ENCODE results near the gene NOVA2. TPM values are rescaled to one million over a fixed set of nuclear protein-coding genes. Genes with fewer than 3 reads are reported as not detected.

Gene NOVA2
- polyA plus RNA-seq, 2 of the 4 experiments (the other 2 are of a cell fraction) = 0.06 to 0.30 TPM

DNA sequence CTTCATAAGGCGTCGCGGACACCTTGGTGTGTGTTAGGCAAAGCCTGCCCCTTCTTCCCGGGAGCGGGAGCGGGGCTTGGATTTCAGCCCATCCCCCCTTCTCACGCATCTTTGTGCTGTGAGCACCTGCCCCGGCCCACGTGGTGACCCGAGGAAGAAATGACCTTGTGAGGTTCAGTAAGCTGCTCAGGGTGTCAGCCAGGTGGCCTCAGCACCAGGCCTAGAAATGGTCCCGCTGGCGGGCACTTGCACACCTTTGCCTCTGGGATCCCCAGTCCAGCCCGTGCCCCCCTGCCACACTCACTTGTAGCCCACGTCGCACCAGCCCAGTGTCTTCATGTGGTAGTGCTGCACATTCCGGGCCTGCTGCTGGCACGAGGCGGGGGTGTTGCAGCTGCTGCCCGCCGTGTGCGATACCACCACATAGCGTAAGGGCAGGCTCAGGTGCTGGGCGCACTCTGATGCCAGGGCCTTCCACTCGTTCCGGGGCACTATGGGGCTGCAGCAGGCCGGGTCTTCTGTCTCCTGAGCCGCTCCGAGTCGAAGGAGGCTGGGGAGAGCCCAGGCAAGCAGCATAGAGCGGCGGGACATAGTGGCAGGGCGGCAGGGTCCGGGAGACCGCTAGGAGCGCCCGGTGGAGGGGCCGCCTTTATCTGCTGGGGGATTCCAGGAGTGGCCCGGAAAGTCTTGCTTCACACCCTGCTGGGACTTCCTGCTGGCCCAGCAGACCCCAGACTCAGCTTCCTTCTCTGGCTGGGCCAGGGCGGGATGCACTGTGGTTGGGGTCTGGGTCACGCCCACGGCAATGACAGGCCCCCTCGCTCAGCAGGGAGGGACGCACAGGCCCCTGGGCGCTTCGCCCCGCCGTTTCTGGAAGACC lies 49.0 kb upstream of the NOVA2 start, which contains the start of gene PGLYRP1:
Gene PGLYRP1 (minus strand): TSS at position 623 of the 880 bp plus-strand sequence. CDS start 32 bp downstream, at position 591.
- Histone ChIP-seq H3K9me3 (no peaks in the 10 kb centered on the region), H3K4me3 (no peak within 1 kb of the TSS), H3K27ac (no peak within 1 kb of the TSS), H3K4me1 (no peaks in the 10 kb centered on the region; the same call in 2 of the 3 replicates), H3K4me2 (no peak within 1 kb of the TSS)
- no peak for DNase-seq (ENCODE audit: low read depth in 1 of 2, low spot score in 1 of 2)
- TF ChIP-seq, protein P1, sequence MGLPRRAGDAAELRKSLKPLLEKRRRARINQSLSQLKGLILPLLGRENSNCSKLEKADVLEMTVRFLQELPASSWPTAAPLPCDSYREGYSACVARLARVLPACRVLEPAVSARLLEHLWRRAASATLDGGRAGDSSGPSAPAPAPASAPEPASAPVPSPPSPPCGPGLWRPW (IDR thresholded peaks at IDR 0.05) = no peak
- TF ChIP-seq, protein P2, sequence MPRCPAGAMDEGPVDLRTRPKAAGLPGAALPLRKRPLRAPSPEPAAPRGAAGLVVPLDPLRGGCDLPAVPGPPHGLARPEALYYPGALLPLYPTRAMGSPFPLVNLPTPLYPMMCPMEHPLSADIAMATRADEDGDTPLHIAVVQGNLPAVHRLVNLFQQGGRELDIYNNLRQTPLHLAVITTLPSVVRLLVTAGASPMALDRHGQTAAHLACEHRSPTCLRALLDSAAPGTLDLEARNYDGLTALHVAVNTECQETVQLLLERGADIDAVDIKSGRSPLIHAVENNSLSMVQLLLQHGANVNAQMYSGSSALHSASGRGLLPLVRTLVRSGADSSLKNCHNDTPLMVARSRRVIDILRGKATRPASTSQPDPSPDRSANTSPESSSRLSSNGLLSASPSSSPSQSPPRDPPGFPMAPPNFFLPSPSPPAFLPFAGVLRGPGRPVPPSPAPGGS (IDR thresholded peaks at IDR 0.05) = no peak
- TF ChIP-seq FOSB (CRISPR knock-in tag; IDR thresholded peaks at IDR 0.05) (no peak), MAZ (IDR thresholded peaks at IDR 0.05; ENCODE audit: borderline replicate concordance, low read depth, low read length) (no peak), RARB (CRISPR knock-in tag; IDR thresholded peaks at IDR 0.05) (no peak), ZC3H11A (IDR thresholded peaks at IDR 0.05) (no peak), POLR2AphosphoS2 (conservative IDR thresholded peaks at IDR 0.05; ENCODE audit: low read length) (no peak), NR3C1 (IDR thresholded peaks at IDR 0.05) (no peak), SREBF2 (IDR thresholded peaks at IDR 0.05) (no peak), ESRRA (IDR thresholded peaks at IDR 0.05; ENCODE audit: borderline replicate concordance, low read length) (no peak)
- CTCF ChIA-PET = interaction anchor here (1.3 to 23.2 kb wide), 6 partner anchors 11 to 241 kb away, joined by 4 to 1009 read pairs (median 26); no protein-coding TSS in a partner anchor
- FAIRE-seq = no peak
- 90% methylated on average over 41 of the region's 47 CpGs for WGBS (ENCODE audit: missing lambda C conversion rate)
- POLR2A ChIA-PET = no interaction called here
- no peak for ATAC-seq

DNA sequence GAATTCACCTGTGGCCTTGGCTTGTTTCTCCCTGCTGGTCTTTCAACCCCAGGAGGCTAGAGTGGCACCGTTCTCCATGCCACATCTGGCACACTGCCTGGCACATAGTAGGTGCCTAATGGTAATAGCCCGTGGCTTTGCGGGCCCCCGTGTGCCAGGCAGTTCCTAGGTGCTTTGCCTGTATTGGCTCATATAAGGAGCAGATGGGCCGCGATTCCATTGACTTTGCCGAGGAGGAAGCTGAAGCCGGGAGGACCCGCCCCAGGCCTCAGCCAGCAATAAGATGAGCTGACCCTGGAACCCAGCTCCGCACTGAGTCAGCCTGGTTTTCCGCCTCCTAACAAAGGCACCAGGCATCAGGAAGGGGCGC lies 48.4 kb upstream of the NOVA2 start:
- ChIA-PET CTCF (interaction anchor here (1.1 to 23.2 kb wide), 8 partner anchors 11 to 242 kb away, joined by 3 to 1009 read pairs (median 7); no protein-coding TSS in a partner anchor), POLR2A (no interaction called here)
- Histone ChIP-seq H3K4me3 (no peak overlapping the region), H3K9me3 (no peaks in the 10 kb centered on the region), H3K27ac (no peak overlapping the region), H3K4me2 (no peak overlapping the region), H3K4me1 (peaks cover 2% of the 10 kb centered on the region; the same call in 2 of the 3 replicates)
- TF ChIP-seq, protein P3, sequence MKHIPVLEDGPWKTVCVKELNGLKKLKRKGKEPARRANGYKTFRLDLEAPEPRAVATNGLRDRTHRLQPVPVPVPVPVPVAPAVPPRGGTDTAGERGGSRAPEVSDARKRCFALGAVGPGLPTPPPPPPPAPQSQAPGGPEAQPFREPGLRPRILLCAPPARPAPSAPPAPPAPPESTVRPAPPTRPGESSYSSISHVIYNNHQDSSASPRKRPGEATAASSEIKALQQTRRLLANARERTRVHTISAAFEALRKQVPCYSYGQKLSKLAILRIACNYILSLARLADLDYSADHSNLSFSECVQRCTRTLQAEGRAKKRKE (CRISPR knock-in tag; IDR thresholded peaks at IDR 0.05; ENCODE audit: low read depth) = no peak
- TF ChIP-seq FOSL2 (IDR thresholded peaks at IDR 0.05) = no peak
- no peak for TF ChIP-seq FOSL2 (CRISPR knock-in tag; IDR thresholded peaks at IDR 0.05)
- TF ChIP-seq, protein P4, sequence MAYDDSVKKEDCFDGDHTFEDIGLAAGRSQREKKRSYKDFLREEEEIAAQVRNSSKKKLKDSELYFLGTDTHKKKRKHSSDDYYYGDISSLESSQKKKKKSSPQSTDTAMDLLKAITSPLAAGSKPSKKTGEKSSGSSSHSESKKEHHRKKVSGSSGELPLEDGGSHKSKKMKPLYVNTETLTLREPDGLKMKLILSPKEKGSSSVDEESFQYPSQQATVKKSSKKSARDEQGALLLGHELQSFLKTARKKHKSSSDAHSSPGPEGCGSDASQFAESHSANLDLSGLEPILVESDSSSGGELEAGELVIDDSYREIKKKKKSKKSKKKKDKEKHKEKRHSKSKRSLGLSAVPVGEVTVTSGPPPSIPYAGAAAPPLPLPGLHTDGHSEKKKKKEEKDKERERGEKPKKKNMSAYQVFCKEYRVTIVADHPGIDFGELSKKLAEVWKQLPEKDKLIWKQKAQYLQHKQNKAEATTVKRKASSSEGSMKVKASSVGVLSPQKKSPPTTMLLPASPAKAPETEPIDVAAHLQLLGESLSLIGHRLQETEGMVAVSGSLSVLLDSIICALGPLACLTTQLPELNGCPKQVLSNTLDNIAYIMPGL (CRISPR knock-in tag; IDR thresholded peaks at IDR 0.05; ENCODE audit: borderline replicate concordance) = no peak
- no peak for TF ChIP-seq JUNB (IDR thresholded peaks at IDR 0.05)
- TF ChIP-seq, protein P5, sequence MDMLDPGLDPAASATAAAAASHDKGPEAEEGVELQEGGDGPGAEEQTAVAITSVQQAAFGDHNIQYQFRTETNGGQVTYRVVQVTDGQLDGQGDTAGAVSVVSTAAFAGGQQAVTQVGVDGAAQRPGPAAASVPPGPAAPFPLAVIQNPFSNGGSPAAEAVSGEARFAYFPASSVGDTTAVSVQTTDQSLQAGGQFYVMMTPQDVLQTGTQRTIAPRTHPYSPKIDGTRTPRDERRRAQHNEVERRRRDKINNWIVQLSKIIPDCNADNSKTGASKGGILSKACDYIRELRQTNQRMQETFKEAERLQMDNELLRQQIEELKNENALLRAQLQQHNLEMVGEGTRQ (IDR thresholded peaks at IDR 0.05) = no peak
- no peak for TF ChIP-seq CHD4 (IDR thresholded peaks at IDR 0.05; ENCODE audit: borderline replicate concordance)
- no peak for FAIRE-seq
- 97% methylated on average over 12 of the region's 12 CpGs for WGBS (ENCODE audit: missing lambda C conversion rate)
- no peak for DNase-seq (ENCODE audit: low read depth in 1 of 2, low spot score in 1 of 2)
- ATAC-seq = no peak

All from A549 (cell line).